A673 (cell line): ENCODE results near the gene HRH1. TPM values are rescaled to one million over a fixed set of nuclear protein-coding genes. Genes with fewer than 3 reads are reported as not detected.

ENCODE experiments used
- BruUV-seq: library from RNA; stranded (reverse); fragments of 400-500 nt; replicated peaks from 2 replicates; lab custom pipeline; 2021; lab: Mats Ljungman, UMichigan
- CTCF ChIA-PET: fragments of 300-600 bp; sonication (Branson Sonifier 250); formaldehyde crosslinking; loops from one replicate; lab custom pipeline; 2022; ENCODE audit warnings: antibody characterized with exemption; lab: Charles Lee
- POLR2A ChIA-PET: fragments of 300-600 bp; sonication (Branson Sonifier 250); formaldehyde crosslinking; loops from one replicate; lab custom pipeline; 2022; ENCODE audit warnings: antibody characterized with exemption; ENCODE audit not compliant: low non-redundant PET; lab: Charles Lee
- DNase-seq: peaks from one replicate; pipeline ENCODE4 v3.0.0-alpha.2; 2015; ENCODE audit warnings: low spot score
- H3K27ac ChIP-seq: fragments of 200-600 bp; sonication (generic); 2 replicates; pipeline ENCODE4 v1.5.1; 2016; ENCODE audit warnings: mixed run types, low read depth, mild to moderate bottlenecking, mixed read lengths, antibody characterized with exemption, low read length; ENCODE audit not compliant: poor library complexity, severe bottlenecking
- H3K27me3 ChIP-seq: fragments of 200-600 bp; sonication (generic); replicated peaks from 2 replicates; pipeline ENCODE4 v1.6.1; 2017; ENCODE audit warnings: mixed run types, low read depth, mild to moderate bottlenecking, mixed read lengths, antibody characterized with exemption, low read length; ENCODE audit not compliant: insufficient read depth, poor library complexity
- H3K36me3 ChIP-seq: fragments of 200-600 bp; sonication (generic); 2 replicates; pipeline ENCODE4 v1.6.1; 2016; ENCODE audit warnings: mixed run types, mild to moderate bottlenecking, mixed read lengths, antibody characterized with exemption, low read length; ENCODE audit not compliant: insufficient read depth, poor library complexity, severe bottlenecking
- H3K4me1 ChIP-seq: fragments of 200-600 bp; sonication (generic); 2 replicates; pipeline ENCODE4 v1.6.1; 2017; ENCODE audit warnings: mixed run types, mild to moderate bottlenecking, mixed read lengths, antibody characterized with exemption, low read length; ENCODE audit not compliant: insufficient read depth, poor library complexity, severe bottlenecking
- H3K4me3 ChIP-seq: fragments of 200-600 bp; sonication (generic); 2 replicates; pipeline ENCODE4 v1.5.1; 2016; ENCODE audit warnings: low read depth, mixed run types, mild to moderate bottlenecking, mixed read lengths, low read length; ENCODE audit not compliant: poor library complexity, severe bottlenecking
- H3K9me3 ChIP-seq: fragments of 200-600 bp; sonication (generic); 2 replicates; pipeline ENCODE4 v1.6.1; 2016; ENCODE audit warnings: mixed run types, low read depth, mild to moderate bottlenecking, mixed read lengths, antibody characterized with exemption, low read length; ENCODE audit not compliant: poor library complexity, severe bottlenecking
- EZH2 ChIP-seq: fragments of 200-600 bp; sonication (generic); IDR thresholded peaks from 2 replicates; pipeline ENCODE4 v1.6.1; 2017; ENCODE audit warnings: borderline replicate concordance, low read depth, mild to moderate bottlenecking, mixed read lengths, antibody characterized with exemption, low read length; ENCODE audit not compliant: poor library complexity, severe bottlenecking
- intact Hi-C: fragments of 100-400 bp; cut with micrococcal nuclease; formaldehyde crosslinking; loops from one replicate; pipeline ENCODE4 v1.10.0; 2022; ENCODE audit not compliant: unreplicated experiment
- total RNA-seq: library from RNA; stranded (reverse); gene quantifications from 2 replicates; pipeline ENCODE4 v1.2.3, GENCODE V29; 2021
- TF ChIP-seq, protein P1 (sequence below): fragments of 300-800, 200-600 bp; sonication (generic); conservative IDR thresholded peaks from 2 replicates; pipeline ENCODE4 v1.5.1; 2017; ENCODE audit warnings: low read depth, mild to moderate bottlenecking, antibody characterized with exemption, low read length, moderate library complexity, mixed read lengths

HRH1 gene
- total RNA-seq, 1 experiment from 2014 or later = 0.92 TPM

GRCh38 chr3:11152301-11152700 is 2.0 kb upstream of the HRH1 start:
- BruUV-seq = no TSS peak
- no peaks in the 10 kb centered on the region for H3K36me3 ChIP-seq

GRCh38 chr3:11154953-11155325 is 646 bp downstream of the HRH1 start:
- no peaks in the 10 kb centered on the region for H3K36me3 ChIP-seq
- intact Hi-C loops = loop anchor here (1.0 to 5.0 kb wide), 2 partner anchors 180 to 497 kb away; no protein-coding TSS in a partner anchor
- ChIA-PET CTCF (interaction anchor here (1.0 to 1.8 kb wide), 2 partner anchors 84 to 180 kb away, joined by 3 to 18 read pairs; no protein-coding TSS in a partner anchor), POLR2A (no interaction called here)
- peaks cover 5% of the 10 kb centered on the region for H3K4me1 ChIP-seq
- peak overlapping the region; percentile 37 for H3K4me3 ChIP-seq
- no TSS peak for BruUV-seq
- H3K9me3 ChIP-seq = no peaks in the 10 kb centered on the region
- peaks cover 22% of the 10 kb centered on the region for H3K27me3 ChIP-seq
- no peak overlapping the region for H3K27ac ChIP-seq
- DNase-seq = peak; percentile 38
- TF ChIP-seq, protein P1, sequence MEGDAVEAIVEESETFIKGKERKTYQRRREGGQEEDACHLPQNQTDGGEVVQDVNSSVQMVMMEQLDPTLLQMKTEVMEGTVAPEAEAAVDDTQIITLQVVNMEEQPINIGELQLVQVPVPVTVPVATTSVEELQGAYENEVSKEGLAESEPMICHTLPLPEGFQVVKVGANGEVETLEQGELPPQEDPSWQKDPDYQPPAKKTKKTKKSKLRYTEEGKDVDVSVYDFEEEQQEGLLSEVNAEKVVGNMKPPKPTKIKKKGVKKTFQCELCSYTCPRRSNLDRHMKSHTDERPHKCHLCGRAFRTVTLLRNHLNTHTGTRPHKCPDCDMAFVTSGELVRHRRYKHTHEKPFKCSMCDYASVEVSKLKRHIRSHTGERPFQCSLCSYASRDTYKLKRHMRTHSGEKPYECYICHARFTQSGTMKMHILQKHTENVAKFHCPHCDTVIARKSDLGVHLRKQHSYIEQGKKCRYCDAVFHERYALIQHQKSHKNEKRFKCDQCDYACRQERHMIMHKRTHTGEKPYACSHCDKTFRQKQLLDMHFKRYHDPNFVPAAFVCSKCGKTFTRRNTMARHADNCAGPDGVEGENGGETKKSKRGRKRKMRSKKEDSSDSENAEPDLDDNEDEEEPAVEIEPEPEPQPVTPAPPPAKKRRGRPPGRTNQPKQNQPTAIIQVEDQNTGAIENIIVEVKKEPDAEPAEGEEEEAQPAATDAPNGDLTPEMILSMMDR = no peak
- no peak for TF ChIP-seq EZH2

More at GRCh38 chr3:11152301-11152700, 2.0 kb upstream of the HRH1 start:
- DNase-seq = no peak
- CTCF ChIA-PET = no interaction called here
- H3K27ac ChIP-seq = no peak overlapping the region
- POLR2A ChIA-PET = interaction anchor here (0.6 kb wide), 1 partner anchor 86 kb away, joined by 3 read pairs; no protein-coding TSS in a partner anchor
- H3K9me3 ChIP-seq = no peaks in the 10 kb centered on the region
- peaks cover 10% of the 10 kb centered on the region for H3K27me3 ChIP-seq
- no peak overlapping the region for H3K4me3 ChIP-seq
- H3K4me1 ChIP-seq = peaks cover 5% of the 10 kb centered on the region
- intact Hi-C loops = no loop called here
- TF ChIP-seq EZH2 = no peak
- TF ChIP-seq, protein P1 = no peak

- no TSS peak for BruUV-seq
- TF ChIP-seq, protein P1 = peak; percentile 79
- TF ChIP-seq EZH2 = no peak
- Histone ChIP-seq H3K27me3 (peaks cover 22% of the 10 kb centered on the region), H3K9me3 (no peaks in the 10 kb centered on the region), H3K27ac (no peak overlapping the region), H3K4me1 (peaks cover 5% of the 10 kb centered on the region), H3K36me3 (no peaks in the 10 kb centered on the region), H3K4me3 (peak overlapping the region; percentile 37)
- ChIA-PET POLR2A (no interaction called here), CTCF (interaction anchor here (0.7 to 1.8 kb wide), 3 partner anchors 84 to 618 kb away, joined by 3 to 18 read pairs (median 3); no protein-coding TSS in a partner anchor)
- intact Hi-C loops = loop anchor here (1.0 to 5.0 kb wide), 2 partner anchors 180 to 497 kb away; no protein-coding TSS in a partner anchor
- DNase-seq = peak; percentile 86
These were observed 1.2 kb downstream of the HRH1 start for GRCh38 chr3:11155341-11156025.
